Measurements from ENCODE around the gene PROCA1.

GRCh38 chr17:28743243-28744103, 31.8 kb upstream of the PROCA1 start, which contains the start of gene TRAF4:
- TF ChIP-seq CTCF (conservative IDR thresholded peaks at IDR 0.05; ENCODE audit: low read length) (no peak), EZH2phosphoT487 (IDR thresholded peaks at IDR 0.05; ENCODE audit: borderline replicate concordance) (no peak)

Measured in Loucy (cell line).